ENCODE measurements around the gene ZNF385B.

GRCh38 chr2:179541586-179541985 is 319.8 kb downstream of the ZNF385B start:
- TF ChIP-seq, protein P1, sequence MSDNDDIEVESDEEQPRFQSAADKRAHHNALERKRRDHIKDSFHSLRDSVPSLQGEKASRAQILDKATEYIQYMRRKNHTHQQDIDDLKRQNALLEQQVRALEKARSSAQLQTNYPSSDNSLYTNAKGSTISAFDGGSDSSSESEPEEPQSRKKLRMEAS (IDR thresholded peaks at IDR 0.05): no peak
- TF ChIP-seq EP300 (IDR thresholded peaks at IDR 0.05; ENCODE audit: borderline replicate concordance) (no peak), ZBTB7A (IDR thresholded peaks at IDR 0.05; ENCODE audit: low read depth) (no peak), YY1 (IDR thresholded peaks at IDR 0.05; ENCODE audit: low read depth) (no peak), TCF12 (IDR thresholded peaks at IDR 0.05; ENCODE audit: low read depth) (no peak), TAF1 (IDR thresholded peaks at IDR 0.05; ENCODE audit: low read depth) (no peak)

All from Ishikawa (cell line).